Endothelial cell of umbilical vein (primary cell): ENCODE data around the gene EPHA5.

Experiments used
- CTCF ChIP-seq, 2 donors: IDR thresholded peaks; 1 replicate in 1 of 2; 2 replicates in 1 of 2; pipeline ENCODE4 v1.5.1; 2011; ENCODE audit warnings: low read length in 2 of 2, mild to moderate bottlenecking in 2 of 2, moderate library complexity in 2 of 2, control low read depth in 1 of 2, inconsistent platforms in 1 of 2, low read depth in 1 of 2; ENCODE audit not compliant: insufficient read depth in 1 of 2; ENCODE audit errors: extremely low read depth in 1 of 2
- EZH2 ChIP-seq: IDR thresholded peaks from 2 replicates; pipeline ENCODE4 v1.6.1; 2012; ENCODE audit warnings: borderline replicate concordance, low read depth, mild to moderate bottlenecking, moderate library complexity, low read length, inconsistent platforms; ENCODE audit not compliant: severe bottlenecking
- GATA2 ChIP-seq: IDR thresholded peaks from 2 replicates; pipeline ENCODE4 v1.7.0; 2011; ENCODE audit warnings: low read depth, mild to moderate bottlenecking, moderate library complexity, mixed read lengths, low read length; ENCODE audit not compliant: insufficient read length, insufficient read depth
- POLR2A ChIP-seq: IDR thresholded peaks from 2 replicates; pipeline ENCODE4 v1.6.1; 2012; ENCODE audit warnings: low read depth, mild to moderate bottlenecking, control low read depth, low read length

GRCh38 chr4:65656008-65656407 lies 14.3 kb downstream of the EPHA5 start:
- TF ChIP-seq CTCF (IDR thresholded peaks at IDR 0.05; ENCODE audit: extremely low read depth in 1 of 2, insufficient read depth in 1 of 2, low read depth in 1 of 2, low read length in 2 of 2) (no peak), POLR2A (no peak), GATA2 (no peak), EZH2 (no peak)
